H1 (cell line): ENCODE results near the gene CRTC3. TPM values are rescaled to one million over a fixed set of nuclear protein-coding genes. Genes with fewer than 3 reads are reported as not detected.

Experiments
- CTCF ChIA-PET: fragments of 300-600 bp; sonication (Branson Sonifier 250); formaldehyde crosslinking; loops from one replicate; lab custom pipeline; 2021; ENCODE audit not compliant: partially characterized antibody; lab: Charles Lee
- POLR2A ChIA-PET: fragments of 300-600 bp; sonication (Branson Sonifier 250); formaldehyde crosslinking; loops from one replicate; lab custom pipeline; 2021; ENCODE audit warnings: inconsistent platforms; ENCODE audit not compliant: partially characterized antibody; lab: Charles Lee
- DNase-seq, 2 experiments: peaks; one replicate each; pipeline versions ENCODE4 v3.0.0 to v3.0.0-alpha.2; 2010 to 2022; ENCODE audit warnings: low spot score in 2 of 2, low read depth in 1 of 2, mixed read lengths in 1 of 2
- FAIRE-seq: peaks from 2 replicates; lab custom pipeline; 2011; peaks lifted over from hg19 to GRCh38; lab: Jason Lieb, UNC
- H2AFZ ChIP-seq: 2 replicates; pipeline ENCODE4 v1.8.1; 2012; ENCODE audit warnings: low read length, inconsistent platforms
- H2AK5ac ChIP-seq: 2 replicates; pipeline ENCODE4 v1.6.1; 2013; ENCODE audit warnings: low read depth, low read length
- H2BK120ac ChIP-seq: replicated peaks from 2 replicates; pipeline ENCODE3; 2013; ENCODE audit warnings: low read depth, low read length, inconsistent platforms
- H2BK12ac ChIP-seq: 2 replicates; pipeline ENCODE4 v1.6.1; 2013; ENCODE audit warnings: low read depth, low read length
- H2BK15ac ChIP-seq: 2 replicates; pipeline ENCODE4 v1.6.1; 2013; ENCODE audit warnings: low read length
- H2BK20ac ChIP-seq: 2 replicates; pipeline ENCODE4 v1.6.1; 2013; ENCODE audit warnings: low read length
- H2BK5ac ChIP-seq: 2 replicates; pipeline ENCODE4 v1.6.1; 2013; ENCODE audit warnings: low read depth, low read length
- H3K14ac ChIP-seq: 2 replicates; pipeline ENCODE4 v1.6.1; 2013; ENCODE audit warnings: inconsistent platforms; ENCODE audit not compliant: insufficient read length
- H3K18ac ChIP-seq: 2 replicates; pipeline ENCODE4 v1.6.1; 2013; ENCODE audit warnings: low read length; ENCODE audit errors: extremely low read depth
- H3K23ac ChIP-seq: 2 replicates; pipeline ENCODE4 v1.6.1; 2013; ENCODE audit warnings: inconsistent platforms; ENCODE audit not compliant: insufficient read length
- H3K23me2 ChIP-seq: 2 replicates; pipeline ENCODE4 v1.6.1; 2013; ENCODE audit warnings: low read depth, low read length
- H3K27ac ChIP-seq: 2 replicates; pipeline ENCODE4 v1.6.1; 2011; ENCODE audit warnings: low read depth, low read length, inconsistent platforms
- H3K27me3 ChIP-seq, 4 experiments: replicated peaks in 1 of 4; 1 replicate in 1 of 4; 2 replicates in 3 of 4; pipeline versions ENCODE4 v1.6.1 to v1.8.1; 2011 to 2013; ENCODE audit warnings: low read length in 3 of 4, mild to moderate bottlenecking in 3 of 4, inconsistent platforms in 2 of 4, mixed read lengths in 2 of 4, moderate library complexity in 1 of 4; ENCODE audit not compliant: control insufficient read depth in 3 of 4, insufficient read depth in 3 of 4; ENCODE audit errors: extremely low read depth in 1 of 4
- H3K36me3 ChIP-seq, 4 experiments: 2 replicates each; pipeline versions ENCODE4 v1.6.1 to v1.8.1; 2011 to 2013; ENCODE audit warnings: mild to moderate bottlenecking in 4 of 4, low read length in 3 of 4, moderate library complexity in 2 of 4, control low read depth in 1 of 4, inconsistent platforms in 1 of 4; ENCODE audit not compliant: insufficient read depth in 4 of 4, control insufficient read depth in 2 of 4
- H3K4ac ChIP-seq: replicated peaks from 2 replicates; pipeline ENCODE3; 2013; ENCODE audit warnings: low read length, low read depth, mixed read lengths, inconsistent platforms; ENCODE audit not compliant: insufficient read length
- H3K4me1 ChIP-seq, 4 experiments: replicated peaks in 1 of 4; 1 replicate in 1 of 4; 2 replicates in 3 of 4; pipeline versions ENCODE4 v1.6.1 to v1.8.1; 2011 to 2013; ENCODE audit warnings: low read length in 3 of 4, inconsistent platforms in 2 of 4, mixed read lengths in 1 of 4; ENCODE audit not compliant: insufficient read depth in 4 of 4, control insufficient read depth in 3 of 4
- H3K4me2 ChIP-seq, 2 experiments: 2 replicates each; pipeline versions ENCODE4 v1.6.1 to v1.8.1; 2011 to 2013; ENCODE audit warnings: low read depth in 2 of 2, low read length in 2 of 2, control low read depth in 1 of 2, inconsistent platforms in 1 of 2, mild to moderate bottlenecking in 1 of 2; ENCODE audit not compliant: insufficient read depth in 1 of 2
- H3K4me3 ChIP-seq, 4 experiments: fragments of 200-600, 300-600 bp in 1 of 4; sonication (generic), shearing (Covaris generic), sonication (Bioruptor Twin) in 1 of 4; 2 replicates each; pipeline versions ENCODE4 v1.5.1 to v1.8.1; 2011 to 2016; ENCODE audit warnings: low read length in 4 of 4, low read depth in 3 of 4, control low read depth in 2 of 4, inconsistent platforms in 2 of 4, mild to moderate bottlenecking in 2 of 4, mixed read lengths in 1 of 4, moderate library complexity in 1 of 4; ENCODE audit not compliant: insufficient read depth in 2 of 4; ENCODE audit errors: extremely low read depth in 1 of 4
- H3K56ac ChIP-seq: replicated peaks from 2 replicates; pipeline ENCODE3; 2013; ENCODE audit warnings: low read depth, mild to moderate bottlenecking, mixed read lengths, low read length, inconsistent platforms; ENCODE audit not compliant: insufficient read length
- H3K79me1 ChIP-seq: 2 replicates; pipeline ENCODE4 v1.6.1; 2013; ENCODE audit warnings: low read depth, low read length, control low read depth
- H3K79me2 ChIP-seq, 2 experiments: 2 replicates each; pipeline versions ENCODE4 v1.6.1 to v1.8.1; 2012 to 2013; ENCODE audit warnings: low read length in 2 of 2, mild to moderate bottlenecking in 2 of 2, inconsistent platforms in 1 of 2; ENCODE audit not compliant: insufficient read depth in 2 of 2, control insufficient read depth in 1 of 2
- H3K9ac ChIP-seq, 4 experiments: replicated peaks in 1 of 4; 1 replicate in 1 of 4; 2 replicates in 3 of 4; pipeline versions ENCODE4 v1.6.1 to v1.8.1; 2011 to 2013; ENCODE audit warnings: low read depth in 3 of 4, low read length in 3 of 4, control low read depth in 2 of 4, mild to moderate bottlenecking in 2 of 4, moderate library complexity in 2 of 4, inconsistent platforms in 1 of 4; ENCODE audit errors: extremely low read depth in 1 of 4
- H3K9me3 ChIP-seq, 2 experiments: 2 replicates each; pipeline versions ENCODE4 v1.6.1 to v1.8.1; 2012 to 2013; ENCODE audit warnings: mild to moderate bottlenecking in 2 of 2, moderate library complexity in 2 of 2, control low read depth in 1 of 2, inconsistent platforms in 1 of 2, low read depth in 1 of 2, low read length in 1 of 2, mixed read lengths in 1 of 2; ENCODE audit not compliant: insufficient read depth in 2 of 2
- H4K20me1 ChIP-seq, 2 experiments: replicated peaks in 1 of 2; 2 replicates each; pipeline versions ENCODE3 to v1.8.1; 2011 to 2013; ENCODE audit warnings: inconsistent platforms in 2 of 2, low read length in 2 of 2, mild to moderate bottlenecking in 1 of 2; ENCODE audit not compliant: insufficient read depth in 2 of 2, control insufficient read depth in 1 of 2
- H4K5ac ChIP-seq: 2 replicates; pipeline ENCODE4 v1.6.1; 2013; ENCODE audit warnings: low read length, low read depth, mixed read lengths, inconsistent platforms; ENCODE audit not compliant: insufficient read length
- H4K8ac ChIP-seq: 2 replicates; pipeline ENCODE4 v1.8.0; 2013; ENCODE audit warnings: mild to moderate bottlenecking, moderate library complexity, low read length, inconsistent platforms; ENCODE audit not compliant: insufficient read depth; ENCODE audit errors: extremely low read depth
- H4K91ac ChIP-seq: replicated peaks from 2 replicates; pipeline ENCODE3; 2013; ENCODE audit warnings: low read length, mixed read lengths, inconsistent platforms; ENCODE audit not compliant: insufficient read length
- CHD1 ChIP-seq: IDR thresholded peaks from 2 replicates; pipeline ENCODE4 v1.6.1; 2012; ENCODE audit warnings: low read depth, low read length, improper control_type of control experiment
- SIX5 ChIP-seq: IDR thresholded peaks from 2 replicates; pipeline ENCODE4 v1.6.1; 2011; ENCODE audit warnings: mild to moderate bottlenecking, low read depth, low read length
- TAF1 ChIP-seq: IDR thresholded peaks from 2 replicates; pipeline ENCODE4 v1.6.1; 2011; ENCODE audit warnings: mild to moderate bottlenecking, low read depth, low read length
- WGBS, 2 experiments: shearing (Covaris generic) in 1 of 2; methylation state at CpG; one replicate each; pipeline versions ENCODE4 v1.1.6 to v1.1.7; 2013 to 2015; ENCODE audit warnings: low lambda C conversion rate in 2 of 2, mixed read lengths in 2 of 2, inconsistent platforms in 1 of 2, low coverage in 1 of 2, missing lambda C conversion rate in 1 of 2; ENCODE audit not compliant: insufficient replicate concordance in 2 of 2, insufficient coverage in 1 of 2, insufficient read length in 1 of 2; ENCODE audit errors: extremely low coverage in 1 of 2, missing lambda C conversion rate in 1 of 2; 5-methylcytosine and 5-hydroxymethylcytosine counted together
- polyA plus RNA-seq, 7 experiments: library from polyadenylated mRNA; depleted of rRNA in 3 of 7; stranded (reverse) in 5 of 7; unstranded in 2 of 7; fragments of >200 nt in 5 of 7; fragments of 200-250 nt in 2 of 7; gene quantifications; 1 replicate in 5 of 7; 2 replicates in 1 of 7; 4 replicates in 1 of 7; pipeline versions ENCODE4 v1.2.1 to v1.2.3, GENCODE V29; 2011 to 2013; ENCODE audit warnings: missing spikeins in 2 of 7, mixed read lengths in 2 of 7
- total RNA-seq: library from RNA; stranded (reverse); fragmentation: NEBNext Ultra II Directional; extraction: Animal tissue kit (Norgen Biotek cat#: 25700); gene quantifications from 2 replicates; pipeline ENCODE4 v1.2.1, GENCODE V29; 2021
- TF ChIP-seq, protein P1 (sequence below), 3 experiments: IDR thresholded peaks; 1 replicate in 2 of 3; 2 replicates in 1 of 3; pipeline versions ENCODE4 v1.5.1 to v1.6.1; 2011; ENCODE audit warnings: low read length in 3 of 3, mild to moderate bottlenecking in 3 of 3, inconsistent platforms in 2 of 3, low read depth in 1 of 3, moderate library complexity in 1 of 3; ENCODE audit not compliant: insufficient read depth in 1 of 3; ENCODE audit errors: control extremely low read depth in 1 of 3
- TF ChIP-seq, protein P2 (sequence below): IDR thresholded peaks from 2 replicates; pipeline ENCODE4 v1.6.1; 2011; ENCODE audit warnings: low read depth, mild to moderate bottlenecking, low read length; ENCODE audit not compliant: insufficient read depth

The CRTC3 gene
- total and polyA plus RNA-seq, 2 of the 8 experiments (the other 6 are each of a cell fraction or from before 2014, with no cell fraction given), result 5.0 to 5.3 TPM

DNA sequence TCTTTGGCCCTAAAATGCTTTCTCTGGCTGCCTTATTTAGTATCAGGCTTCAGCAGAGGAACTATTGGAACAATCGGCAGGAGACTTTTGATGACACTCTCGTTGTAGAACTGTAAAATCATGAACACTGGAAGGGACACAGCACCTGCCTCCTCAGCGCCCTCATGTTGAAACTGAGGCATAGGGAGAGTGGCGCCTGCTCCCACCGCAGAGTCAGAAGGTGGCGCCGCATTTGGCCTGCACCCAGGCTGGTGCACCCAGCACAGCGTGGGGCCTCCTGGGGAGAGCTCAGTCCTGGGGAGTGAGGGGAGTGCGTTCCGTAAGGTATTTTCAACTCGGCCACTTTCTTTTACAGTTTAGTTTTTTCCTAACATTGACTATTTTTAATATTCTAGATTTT lies 109.2 kb downstream of the CRTC3 start:
- no peak overlapping the region for H3K56ac ChIP-seq
- H3K27ac ChIP-seq, result no peak overlapping the region
- no peak overlapping the region for H4K5ac ChIP-seq
- H2BK20ac ChIP-seq, result no peak overlapping the region
- H3K4ac ChIP-seq, result no peak overlapping the region
- H3K79me2 ChIP-seq, result no peaks in the 10 kb centered on the region
- H2BK5ac ChIP-seq, result no peak overlapping the region
- no peak overlapping the region for H2AFZ ChIP-seq
- CTCF ChIA-PET, result interaction anchor here (0.6 to 5.4 kb wide), 4 partner anchors 9 to 247 kb away, joined by 3 to 17 read pairs (median 4); partner anchors contain the start of gene FES
- no peak overlapping the region for H4K8ac ChIP-seq
- no peak overlapping the region for H3K4me3 ChIP-seq
- no peak overlapping the region for H4K91ac ChIP-seq
- 90% methylated on average over 11 of the region's 11 CpGs; no CpG with 5 or more reads in 1 of the 2 experiments for WGBS, 2 experiments
- peaks cover 0 to 6% (median 0%) of the 10 kb centered on the region in 4 experiments; a peak in 3 of 7 replicates for H3K4me1 ChIP-seq
- POLR2A ChIA-PET, result interaction anchor here (0.9 kb wide), 1 partner anchor 9 kb away, joined by 3 read pairs; no protein-coding TSS in a partner anchor
- no peak overlapping the region for H3K23ac ChIP-seq
- H3K14ac ChIP-seq, result no peak overlapping the region
- no peaks in the 10 kb centered on the region; a peak in 1 of 4 replicates for H3K9me3 ChIP-seq
- FAIRE-seq, result no peak
- TF ChIP-seq, protein P1, sequence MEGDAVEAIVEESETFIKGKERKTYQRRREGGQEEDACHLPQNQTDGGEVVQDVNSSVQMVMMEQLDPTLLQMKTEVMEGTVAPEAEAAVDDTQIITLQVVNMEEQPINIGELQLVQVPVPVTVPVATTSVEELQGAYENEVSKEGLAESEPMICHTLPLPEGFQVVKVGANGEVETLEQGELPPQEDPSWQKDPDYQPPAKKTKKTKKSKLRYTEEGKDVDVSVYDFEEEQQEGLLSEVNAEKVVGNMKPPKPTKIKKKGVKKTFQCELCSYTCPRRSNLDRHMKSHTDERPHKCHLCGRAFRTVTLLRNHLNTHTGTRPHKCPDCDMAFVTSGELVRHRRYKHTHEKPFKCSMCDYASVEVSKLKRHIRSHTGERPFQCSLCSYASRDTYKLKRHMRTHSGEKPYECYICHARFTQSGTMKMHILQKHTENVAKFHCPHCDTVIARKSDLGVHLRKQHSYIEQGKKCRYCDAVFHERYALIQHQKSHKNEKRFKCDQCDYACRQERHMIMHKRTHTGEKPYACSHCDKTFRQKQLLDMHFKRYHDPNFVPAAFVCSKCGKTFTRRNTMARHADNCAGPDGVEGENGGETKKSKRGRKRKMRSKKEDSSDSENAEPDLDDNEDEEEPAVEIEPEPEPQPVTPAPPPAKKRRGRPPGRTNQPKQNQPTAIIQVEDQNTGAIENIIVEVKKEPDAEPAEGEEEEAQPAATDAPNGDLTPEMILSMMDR (IDR thresholded peaks at IDR 0.05; ENCODE audit: control extremely low read depth in 1 of 3, insufficient read depth in 1 of 3, low read depth in 1 of 3, low read length in 3 of 3), result peak in 2 of 3 experiments; percentile 10 to 40; a peak in 2 of 4 replicates
- TF ChIP-seq, protein P2, sequence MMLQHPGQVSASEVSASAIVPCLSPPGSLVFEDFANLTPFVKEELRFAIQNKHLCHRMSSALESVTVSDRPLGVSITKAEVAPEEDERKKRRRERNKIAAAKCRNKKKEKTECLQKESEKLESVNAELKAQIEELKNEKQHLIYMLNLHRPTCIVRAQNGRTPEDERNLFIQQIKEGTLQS, result no peak
- TF ChIP-seq SIX5, result no peak
- no peak for TF ChIP-seq TAF1
- TF ChIP-seq CHD1, result no peak
- TF ChIP-seq, all 59 proteins: peak for 1
- H3K23me2 ChIP-seq, result 0 out of 2 replicates have a peak, but pooled peaks cover 2% of the 10 kb centered on the region
- no peak overlapping the region for H2BK120ac ChIP-seq
- no peak overlapping the region for H2BK12ac ChIP-seq
- no peak overlapping the region for H2BK15ac ChIP-seq
- no peaks in the 10 kb centered on the region; a peak in 1 of 7 replicates for H3K27me3 ChIP-seq
- no peaks in the 10 kb centered on the region for H3K36me3 ChIP-seq
- DNase-seq, result no peak
- H3K4me2 ChIP-seq, result no peak overlapping the region
- no peak overlapping the region for H3K9ac ChIP-seq
- H3K79me1 ChIP-seq, result no peaks in the 10 kb centered on the region
- H2AK5ac ChIP-seq, result no peak overlapping the region
- H3K18ac ChIP-seq, result no peak overlapping the region; the same call in 1 of the 2 replicates
- H4K20me1 ChIP-seq, result no peaks in the 10 kb centered on the region
